ENCODE measurements around the gene NDUFS7. TPM values are rescaled to one million over a fixed set of nuclear protein-coding genes. Genes with fewer than 3 reads are reported as not detected.

NDUFS7 gene
- total RNA-seq, 4 donors from 2014 or later: 124 to 191 (median 165) TPM

DNA sequence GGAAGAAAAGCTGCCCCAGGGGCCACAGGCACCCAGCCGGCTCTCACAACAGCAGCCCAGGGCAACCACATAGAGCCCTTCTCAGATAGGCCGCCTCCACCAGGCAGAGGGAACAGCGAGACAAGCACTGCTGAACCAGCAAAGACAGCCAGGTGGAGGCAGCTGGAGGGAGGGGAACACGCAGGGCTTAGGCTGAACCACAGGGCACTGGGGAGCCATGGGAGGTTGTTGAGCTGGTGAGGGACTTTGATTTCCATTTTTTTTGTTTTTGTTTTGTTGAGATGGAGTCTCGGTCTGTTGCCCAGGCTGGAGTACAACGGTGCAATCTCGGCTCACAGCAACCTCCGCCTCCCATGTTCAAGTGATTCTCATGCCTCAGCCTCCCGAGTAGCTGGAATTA, 14.1 kb downstream of the NDUFS7 start:
- intact Hi-C loops (cut with DNase I): no loop called here
- TF ChIP-seq, protein P1, sequence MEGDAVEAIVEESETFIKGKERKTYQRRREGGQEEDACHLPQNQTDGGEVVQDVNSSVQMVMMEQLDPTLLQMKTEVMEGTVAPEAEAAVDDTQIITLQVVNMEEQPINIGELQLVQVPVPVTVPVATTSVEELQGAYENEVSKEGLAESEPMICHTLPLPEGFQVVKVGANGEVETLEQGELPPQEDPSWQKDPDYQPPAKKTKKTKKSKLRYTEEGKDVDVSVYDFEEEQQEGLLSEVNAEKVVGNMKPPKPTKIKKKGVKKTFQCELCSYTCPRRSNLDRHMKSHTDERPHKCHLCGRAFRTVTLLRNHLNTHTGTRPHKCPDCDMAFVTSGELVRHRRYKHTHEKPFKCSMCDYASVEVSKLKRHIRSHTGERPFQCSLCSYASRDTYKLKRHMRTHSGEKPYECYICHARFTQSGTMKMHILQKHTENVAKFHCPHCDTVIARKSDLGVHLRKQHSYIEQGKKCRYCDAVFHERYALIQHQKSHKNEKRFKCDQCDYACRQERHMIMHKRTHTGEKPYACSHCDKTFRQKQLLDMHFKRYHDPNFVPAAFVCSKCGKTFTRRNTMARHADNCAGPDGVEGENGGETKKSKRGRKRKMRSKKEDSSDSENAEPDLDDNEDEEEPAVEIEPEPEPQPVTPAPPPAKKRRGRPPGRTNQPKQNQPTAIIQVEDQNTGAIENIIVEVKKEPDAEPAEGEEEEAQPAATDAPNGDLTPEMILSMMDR (IDR thresholded peaks at IDR 0.05): no peak
- no peak for TF ChIP-seq POLR2A (IDR thresholded peaks at IDR 0.05)
- peaks cover 0 to 5% (median 0%) of the 10 kb centered on the region in 4 donors for H3K27me3 ChIP-seq
- H3K27ac ChIP-seq: no peak overlapping the region
- peaks cover 50 to 76% (median 54%) of the 10 kb centered on the region in 3 donors for H3K4me1 ChIP-seq
- 94 to 99% methylated on average over 6 to 7 of the region's 9 CpGs for WGBS, 2 donors
- no peaks in the 10 kb centered on the region for H3K9me3 ChIP-seq
- no peak overlapping the region for H3K4me3 ChIP-seq
- H3K36me3 ChIP-seq: peaks cover 0 to 15% (median 8%) of the 10 kb centered on the region in 3 donors
- DNase-seq: no peak

DNA sequence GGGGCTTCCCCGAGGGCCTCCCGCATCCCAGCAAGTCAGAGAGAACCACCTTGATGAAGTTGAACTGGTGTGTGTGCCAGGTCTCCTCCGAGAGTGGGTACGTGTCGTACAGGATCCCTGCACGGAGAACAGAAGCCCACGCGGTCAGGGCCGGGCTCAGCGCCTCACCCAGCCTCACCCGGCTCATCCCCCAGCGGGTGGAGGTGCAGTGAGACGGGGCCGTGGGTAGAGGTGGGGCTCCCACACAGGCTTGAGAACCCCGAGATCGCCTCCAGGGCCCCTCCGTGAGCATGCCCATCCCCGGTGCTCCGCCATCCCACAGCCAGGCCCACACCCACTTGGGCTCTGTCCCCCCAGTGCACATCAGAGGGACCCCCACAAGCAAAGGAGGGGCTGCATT, 15.4 kb downstream of the NDUFS7 start:
- H3K27ac ChIP-seq: no peak overlapping the region
- H3K27me3 ChIP-seq: peaks cover 0 to 5% (median 0%) of the 10 kb centered on the region in 4 donors
- TF ChIP-seq, protein P1 (IDR thresholded peaks at IDR 0.05): no peak
- no peak for TF ChIP-seq POLR2A (IDR thresholded peaks at IDR 0.05)
- no peak overlapping the region for H3K4me3 ChIP-seq
- H3K9me3 ChIP-seq: no peaks in the 10 kb centered on the region
- intact Hi-C loops (cut with DNase I): no loop called here
- H3K36me3 ChIP-seq: peaks cover 0 to 5% (median 0%) of the 10 kb centered on the region in 3 donors
- peaks cover 51 to 79% (median 52%) of the 10 kb centered on the region in 3 donors for H3K4me1 ChIP-seq
- WGBS, 2 donors: 70 to 91% methylated on average over 2 to 11 of the region's 19 CpGs
- no peak for DNase-seq

DNA sequence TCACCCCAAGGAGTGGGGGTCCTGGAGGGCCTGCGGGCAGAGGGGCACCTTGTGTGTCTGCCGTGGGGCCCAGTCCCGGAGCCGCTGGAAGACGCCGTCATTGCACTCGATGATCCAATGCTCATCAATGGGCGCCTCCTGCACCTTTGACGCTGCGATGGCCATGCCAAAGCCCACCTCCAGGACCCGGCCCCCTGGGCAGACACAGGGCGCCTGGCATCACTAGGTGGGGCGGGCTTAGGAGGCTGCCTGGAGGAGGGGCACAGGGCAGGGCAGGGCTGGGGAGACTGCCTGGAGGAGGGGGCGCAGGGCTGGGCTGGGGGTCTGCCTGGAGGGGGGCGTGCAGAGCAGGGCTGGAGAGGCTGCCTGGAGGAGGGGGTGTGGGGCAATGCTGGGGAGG, 16.0 kb downstream of the NDUFS7 start:
- no CpG with 5 or more reads among the region's 15 CpGs for WGBS, 2 donors
- Histone ChIP-seq H3K27ac (no peak overlapping the region), H3K36me3 (peaks cover 0 to under 1% (median 0%) of the 10 kb centered on the region in 3 donors), H3K27me3 (peaks cover 0 to 5% (median 0%) of the 10 kb centered on the region in 4 donors), H3K4me3 (no peak overlapping the region), H3K4me1 (peaks cover 44 to 72% (median 45%) of the 10 kb centered on the region in 3 donors), H3K9me3 (no peaks in the 10 kb centered on the region)
- no peak for TF ChIP-seq POLR2A (IDR thresholded peaks at IDR 0.05)
- TF ChIP-seq, protein P1 (IDR thresholded peaks at IDR 0.05): no peak
- DNase-seq: no peak
- intact Hi-C loops (cut with DNase I): loop anchor here (10.0 kb wide), 1 partner anchor 125 kb away; the partner anchor contains the start of gene FAM174C

DNA sequence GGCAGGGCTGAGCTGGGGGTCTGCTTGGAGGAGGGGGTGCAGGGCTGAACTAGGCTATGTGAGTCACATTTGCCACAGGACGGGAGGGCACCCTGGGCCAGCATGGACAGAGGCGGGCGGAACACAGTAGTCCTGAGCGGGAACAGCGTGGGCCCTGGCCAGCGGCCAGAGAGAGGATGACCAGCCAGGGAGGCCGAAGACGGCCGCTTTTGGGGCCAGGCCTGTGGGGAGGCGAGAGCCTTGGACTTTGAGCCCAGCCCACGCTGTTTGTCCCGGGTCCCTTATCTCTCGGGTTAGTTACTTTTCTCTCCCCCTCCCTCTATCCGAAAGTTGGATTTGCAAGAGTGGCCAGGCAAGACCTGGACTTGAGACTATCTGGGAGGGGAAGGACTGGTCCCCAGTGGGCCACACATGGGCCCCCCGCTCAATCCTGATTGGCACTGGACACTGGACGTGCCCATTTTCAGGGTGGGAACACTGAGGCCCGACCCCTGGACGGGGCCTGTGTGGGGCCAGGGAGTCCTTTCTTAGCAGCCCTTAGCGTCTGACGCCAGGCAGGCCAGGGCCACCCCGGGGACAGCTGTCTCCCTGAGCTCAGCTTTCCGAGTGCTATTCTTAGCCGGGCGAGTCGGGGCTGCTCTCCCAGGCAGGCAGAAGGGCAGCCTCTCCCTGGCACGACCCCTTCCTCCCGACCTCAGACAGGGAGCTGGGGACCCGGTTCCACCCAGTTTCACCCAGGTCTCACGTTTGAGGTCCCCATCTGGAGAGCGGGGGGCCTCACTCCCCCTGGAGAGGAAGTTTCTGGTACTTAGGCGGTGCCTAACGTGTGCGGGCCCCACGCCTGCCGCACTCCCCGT, 16.8 kb downstream of the NDUFS7 start:
- peak overlapping the region; percentile 46 to 83 (median 56) for H3K4me3 ChIP-seq
- peaks cover 0 to 5% (median 0%) of the 10 kb centered on the region in 4 donors for H3K27me3 ChIP-seq
- peak overlapping the region; percentile 28 to 61 (median 41) for H3K27ac ChIP-seq
- H3K9me3 ChIP-seq: no peaks in the 10 kb centered on the region
- intact Hi-C loops (cut with DNase I): loop anchor here (10.0 kb wide), 1 partner anchor 126 kb away; the partner anchor contains the start of gene FAM174C
- H3K4me1 ChIP-seq: peaks cover 36 to 65% (median 37%) of the 10 kb centered on the region in 3 donors
- WGBS, 2 donors: 28 to 56% methylated on average over 10 to 11 of the region's 36 CpGs
- no peak for DNase-seq
- no peak for TF ChIP-seq POLR2A (IDR thresholded peaks at IDR 0.05)
- no peaks in the 10 kb centered on the region for H3K36me3 ChIP-seq

DNA sequence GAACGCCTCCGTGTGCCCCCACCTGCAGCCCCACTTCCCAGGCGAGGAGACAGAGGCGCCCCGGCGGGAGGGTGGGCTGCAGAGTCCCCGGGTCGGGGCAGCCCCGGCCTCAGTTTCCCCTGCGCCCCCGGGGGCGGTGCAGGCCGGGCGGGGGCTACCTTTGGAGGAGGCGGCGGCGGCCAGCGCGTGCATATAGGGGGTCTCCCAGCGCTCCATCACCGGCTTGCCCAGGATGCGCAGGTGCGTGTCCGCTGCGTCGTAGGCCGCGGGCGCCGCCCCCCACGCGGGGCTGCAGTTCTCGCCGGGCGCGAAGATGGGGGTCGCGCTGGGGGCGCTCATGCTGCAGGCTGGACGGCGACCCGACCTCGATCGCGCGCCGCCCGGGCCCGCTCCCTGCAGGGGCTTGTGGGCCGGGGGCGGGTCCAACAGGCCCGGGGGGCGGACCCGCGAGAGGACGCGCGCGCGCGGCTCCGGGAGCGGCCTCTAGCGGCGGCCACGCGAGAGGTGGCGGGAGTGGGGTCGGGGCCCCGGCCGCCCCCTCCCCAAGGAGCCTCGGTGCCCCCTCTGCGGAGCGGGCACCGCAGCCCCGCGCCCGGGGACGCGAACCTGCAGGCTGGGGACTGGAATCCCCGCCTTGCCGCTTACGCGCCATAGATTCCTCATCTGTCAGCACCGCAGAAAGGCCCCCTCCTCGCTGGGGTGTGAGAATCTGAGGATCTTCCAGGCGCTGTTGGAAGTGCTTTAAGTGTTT, 17.6 kb downstream of the NDUFS7 start, which contains the start of gene GAMT:
Gene GAMT (minus strand): TSS at position 405 of the 751 bp plus-strand sequence. CDS start 66 bp downstream, at position 339.
- Histone ChIP-seq H3K27me3 (peaks cover 0 to 5% (median 0%) of the 10 kb centered on the region in 4 donors), H3K4me1 (peaks cover 31 to 63% (median 31%) of the 10 kb centered on the region in 3 donors), H3K9me3 (no peaks in the 10 kb centered on the region), H3K36me3 (no peaks in the 10 kb centered on the region), H3K4me3 (peak within 1 kb of the TSS; percentile 46 to 83 (median 56)), H3K27ac (peak within 1 kb of the TSS; percentile 32 to 61 (median 54))
- TF ChIP-seq, protein P1 (IDR thresholded peaks at IDR 0.05): peak; percentile 20 to 56 (median 36)
- TF ChIP-seq POLR2A (IDR thresholded peaks at IDR 0.05): no peak
- intact Hi-C loops (cut with DNase I): loop anchor here (10.0 kb wide), 1 partner anchor 127 kb away; the partner anchor contains the start of gene FAM174C
- no peak for DNase-seq
- 0 to 6% methylated on average over 5 to 7 of the region's 87 CpGs for WGBS, 2 donors

Data from esophagus squamous epithelium (tissue), 5 donors.